ENCODE results near the gene CRELD2.
"Not testable (repeated sequence)": the region's sequence is repeated elsewhere in the genome, so short reads cannot be mapped to it uniquely, and the experiment has no call there.

Gene CRELD2

GRCh38 chr22:49930596-49931412 is 12.4 kb downstream of the CRELD2 start:
- DNase-seq (ENCODE audit: low read depth): no peak

GRCh38 chr22:49933236-49934159 is 15.1 kb downstream of the CRELD2 start:
- no peak for DNase-seq (ENCODE audit: low read depth)

- no peak for DNase-seq (ENCODE audit: low read depth)
Observed at GRCh38 chr22:49934160-49934890, 15.9 kb downstream of the CRELD2 start.

- peak; percentile 80 for DNase-seq (ENCODE audit: low read depth)
Observed at GRCh38 chr22:49934891-49935557, 16.6 kb downstream of the CRELD2 start.

GRCh38 chr22:49935561-49935960 is 17.1 kb downstream of the CRELD2 start:
- DNase-seq (ENCODE audit: low read depth): no peak

- peak; percentile 93 for DNase-seq (ENCODE audit: low read depth)
Observed at GRCh38 chr22:49936018-49936972, 17.9 kb downstream of the CRELD2 start.

- DNase-seq (ENCODE audit: low read depth): no peak
Observed at GRCh38 chr22:49936973-49937757, 18.7 kb downstream of the CRELD2 start.

- no peak for DNase-seq (ENCODE audit: low read depth)
Observed at GRCh38 chr22:49937758-49938564, 19.5 kb downstream of the CRELD2 start.

- no peak for DNase-seq (ENCODE audit: low read depth)
Observed at GRCh38 chr22:49938565-49939136, 20.2 kb downstream of the CRELD2 start.

GRCh38 chr22:49941507-49942316 is 23.3 kb downstream of the CRELD2 start:
- DNase-seq (ENCODE audit: low read depth): no peak

GRCh38 chr22:49942565-49943404 is 24.4 kb downstream of the CRELD2 start:
- DNase-seq (ENCODE audit: low read depth): no peak

GRCh38 chr22:49943405-49943765 is 25.0 kb downstream of the CRELD2 start:
- no peak for DNase-seq (ENCODE audit: low read depth)

GRCh38 chr22:49943771-49944398 is 25.5 kb downstream of the CRELD2 start:
- DNase-seq (ENCODE audit: low read depth): no peak

- DNase-seq (ENCODE audit: low read depth): no peak
Observed at GRCh38 chr22:49944399-49944891, 26.0 kb downstream of the CRELD2 start.

GRCh38 chr22:49945042-49945794 is 26.8 kb downstream of the CRELD2 start:
- DNase-seq (ENCODE audit: low read depth): not testable (repeated sequence)

Measured in activated gamma-delta T cell treated with anti-CD3 and anti-CD28 coated beads, Interleukin-2, amount 50 U/mL, for 16 hours (primary cell).